Ovary (tissue), 9 donors: ENCODE data around the gene NCOA1. TPM values are rescaled to one million over a fixed set of nuclear protein-coding genes. Genes with fewer than 3 reads are reported as not detected.
A peak's percentile ranks its signal among the peaks of the same experiment; 100 is the strongest.

Experiments used
- DNase-seq, 5 donors: peaks; one replicate each; pipeline ENCODE4 v3.0.0-alpha.2; 2019 to 2020
- H3K27ac ChIP-seq, 2 donors: fragments of 200-600 bp; one replicate each; pipeline versions ENCODE4 v1.5.1 to v1.8.0; 2019 to 2022
- H3K27me3 ChIP-seq: fragments of 200-600 bp; one replicate; pipeline ENCODE4 v1.8.0; 2022
- H3K36me3 ChIP-seq: fragments of 200-600 bp; sonication (generic); one replicate; pipeline ENCODE4 v1.5.1; 2019
- H3K4me1 ChIP-seq: one replicate; pipeline ENCODE4 v1.8.1; 2013; ENCODE audit warnings: mild to moderate bottlenecking, moderate library complexity; ENCODE audit not compliant: insufficient read depth
- H3K4me3 ChIP-seq: fragments of 200-600 bp; sonication (generic); one replicate; pipeline ENCODE4 v1.5.1; 2017
- H3K9me3 ChIP-seq, 2 donors: fragments of 200-600 bp in 1 of 2; sonication (generic) in 1 of 2; one replicate each; pipeline versions ENCODE4 v1.5.1 to v1.8.1; 2013 to 2019; ENCODE audit warnings: mild to moderate bottlenecking in 1 of 2, moderate library complexity in 1 of 2
- CTCF ChIP-seq, 3 donors: fragments of 450-650 bp in 2 of 3; fragments of 200-600 bp in 1 of 3; IDR thresholded peaks; one replicate each; pipeline versions ENCODE4 v1.5.1 to v1.8.0; 2016 to 2022; ENCODE audit warnings: antibody characterized with exemption in 3 of 3, mild to moderate bottlenecking in 1 of 3
- EP300 ChIP-seq: sonication (generic); formaldehyde crosslinking; IDR thresholded peaks from one replicate; pipeline ENCODE4 v1.6.1; 2017; ENCODE audit warnings: antibody characterized with exemption
- POLR2A ChIP-seq: fragments of 450-650 bp; IDR thresholded peaks from one replicate; pipeline ENCODE4 v1.6.1; 2017; ENCODE audit warnings: antibody characterized with exemption, mild to moderate bottlenecking, moderate library complexity
- WGBS, 3 donors: extraction: QIAGEN DNeasy Blood & Tissue Kit in 1 of 3; methylation state at CpG; one replicate each; pipeline versions ENCODE4 v1.1.5 to v1.1.7; 2013 to 2017; 5-methylcytosine and 5-hydroxymethylcytosine counted together
- intact Hi-C, 4 donors: fragments of 100-400 bp; cut with DNase I; formaldehyde crosslinking; loops; one replicate each; pipeline versions ENCODE4 v1.11.0 to v1.15.1; 2022 to 2023
- polyA plus RNA-seq, 2 donors: library from polyadenylated mRNA; stranded (reverse); fragments of 200-250 nt in 1 of 2; fragments of 350-450 nt in 1 of 2; fragmentation: Illumina TruSeq in 1 of 2; extraction: RNeasy Lipid Tissue Mini Kit (QIAGEN cat#74804) in 1 of 2; gene quantifications; one replicate each; pipeline ENCODE4 v1.2.3, GENCODE V29; 2013 to 2014
- total RNA-seq, 7 donors: library from RNA; depleted of rRNA in 2 of 7; stranded (reverse); fragments of >200 nt in 2 of 7; fragmentation: NEBNext Ultra II Directional in 3 of 7; extraction: Animal tissue kit (Norgen Biotek cat#: 25700) in 3 of 7; gene quantifications; one replicate each; pipeline versions ENCODE4 v1.1.0 to v1.2.4, GENCODE V29; 2016 to 2023
- donor health status: DM: no; HTN: no; CAD: no; lungs with moderate emphysema.
- donor health status: DM: no; HTN: no; CAD: no.
- donor health status: Bipolar disorder and iron deficiency.
- donor health status: DM: yes; HTN: yes; CAD: no.
- donor health status: DM: no; HTN: no; CAD: no.
- donor health status: DM: yes; HTN: yes; CAD: no.

Gene NCOA1
- total and polyA plus RNA-seq, 9 donors = 20.2 to 69.0 (median 57.3) TPM

- H3K9me3 ChIP-seq = no peaks in the 10 kb centered on the region
- intact Hi-C loops = no loop called here
Observed at GRCh38 chr2:24618144-24618543, 127.1 kb downstream of the NCOA1 start.

GRCh38 chr2:24618680-24619079, 127.6 kb downstream of the NCOA1 start:
- Histone ChIP-seq H3K9me3 (no peaks in the 10 kb centered on the region), H3K27me3 (no peaks in the 10 kb centered on the region), H3K4me3 (no peak overlapping the region), H3K36me3 (no peaks in the 10 kb centered on the region), H3K4me1 (peaks cover 1% of the 10 kb centered on the region), H3K27ac (no peak overlapping the region)
- WGBS, 3 donors = 86 to 88% (median 87%) methylated on average over 1 of the region's 1 CpG
- no peak for DNase-seq
- intact Hi-C loops = no loop called here
- TF ChIP-seq EP300 (no peak), POLR2A (no peak), CTCF (IDR thresholded peaks at IDR 0.05) (no peak)

More at GRCh38 chr2:24618144-24618543, 127.1 kb downstream of the NCOA1 start:
- no peak for DNase-seq
- TF ChIP-seq POLR2A (no peak), EP300 (no peak), CTCF (IDR thresholded peaks at IDR 0.05) (no peak)
- Histone ChIP-seq H3K27me3 (no peaks in the 10 kb centered on the region), H3K4me3 (no peak overlapping the region), H3K27ac (no peak overlapping the region), H3K36me3 (no peaks in the 10 kb centered on the region), H3K4me1 (peaks cover 1% of the 10 kb centered on the region)
- WGBS, 3 donors = 49 to 64% (median 54%) methylated on average over 1 of the region's 1 CpG

- TF ChIP-seq CTCF (IDR thresholded peaks at IDR 0.05) (no peak), POLR2A (no peak), EP300 (no peak)
- Histone ChIP-seq H3K9me3 (no peaks in the 10 kb centered on the region), H3K27me3 (no peaks in the 10 kb centered on the region), H3K4me1 (peaks cover 3% of the 10 kb centered on the region), H3K27ac (no peak overlapping the region), H3K36me3 (no peaks in the 10 kb centered on the region), H3K4me3 (no peak overlapping the region)
- WGBS, 3 donors = 42 to 65% (median 44%) methylated on average over 2 of the region's 2 CpGs
- DNase-seq = peak in 1 of 5 donors; percentile 41
- intact Hi-C loops = no loop called here
Observed at GRCh38 chr2:24620936-24621335, 129.9 kb downstream of the NCOA1 start.

GRCh38 chr2:24621779-24622538, 130.9 kb downstream of the NCOA1 start:
- no peak for DNase-seq
- Histone ChIP-seq H3K36me3 (no peaks in the 10 kb centered on the region), H3K4me3 (no peak overlapping the region), H3K27me3 (no peaks in the 10 kb centered on the region), H3K27ac (no peak overlapping the region), H3K4me1 (peaks cover 3% of the 10 kb centered on the region), H3K9me3 (no peaks in the 10 kb centered on the region)
- intact Hi-C loops = no loop called here
- 65 to 96% (median 87%) methylated on average over 3 of the region's 3 CpGs for WGBS, 3 donors
- no peak for TF ChIP-seq POLR2A
- no peak for TF ChIP-seq CTCF (IDR thresholded peaks at IDR 0.05)
- no peak for TF ChIP-seq EP300
